Dedifferentiated amniotic fluid mesenchymal stem cell (primary cell): Measurements from ENCODE around the gene POLR3H.

Experiments
- DNase-seq: peaks from one replicate; pipeline ENCODE4 v3.0.0-alpha.2; 2016; ENCODE audit errors: extremely low spot score

Gene POLR3H

GRCh38 chr22:41485033-41485432 lies 59.2 kb downstream of the POLR3H start:
- no peak for DNase-seq

GRCh38 chr22:41482319-41482935 lies 61.8 kb downstream of the POLR3H start:
- DNase-seq, result no peak

- DNase-seq, result no peak
Observed at GRCh38 chr22:41481925-41482318, 62.3 kb downstream of the POLR3H start.

GRCh38 chr22:41481131-41481830 lies 63.0 kb downstream of the POLR3H start:
- no peak for DNase-seq

GRCh38 chr22:41480397-41480735 lies 63.9 kb downstream of the POLR3H start:
- peak; percentile 74 for DNase-seq

GRCh38 chr22:41479671-41480396 lies 64.4 kb downstream of the POLR3H start:
- peak; percentile 41 for DNase-seq

GRCh38 chr22:41478891-41479521 lies 65.3 kb downstream of the POLR3H start:
- DNase-seq, result no peak

- DNase-seq, result no peak
Observed at GRCh38 chr22:41478473-41478872, 65.8 kb downstream of the POLR3H start.
